Suprapubic skin (tissue), 4 donors: ENCODE results near the gene DYNC2H1.

Experiments
- EP300 ChIP-seq: sonication (generic); formaldehyde crosslinking; IDR thresholded peaks from one replicate; pipeline ENCODE4 v1.6.1; 2017; ENCODE audit warnings: antibody characterized with exemption
- POLR2A ChIP-seq, 2 donors: fragments of 450-650 bp; IDR thresholded peaks; one replicate each; pipeline ENCODE4 v1.6.1; 2017; ENCODE audit warnings: antibody characterized with exemption in 2 of 2, mild to moderate bottlenecking in 2 of 2, moderate library complexity in 2 of 2
- POLR2AphosphoS5 ChIP-seq, 3 donors: sonication (generic); formaldehyde crosslinking; IDR thresholded peaks; one replicate each; pipeline ENCODE4 v1.6.1; 2017; ENCODE audit warnings: antibody characterized with exemption in 3 of 3

GRCh38 chr11:103380031-103380430 lies 270.8 kb downstream of the DYNC2H1 start:
- TF ChIP-seq POLR2A (IDR thresholded peaks at IDR 0.05) (no peak), EP300 (no peak), POLR2AphosphoS5 (IDR thresholded peaks at IDR 0.05) (no peak)
